ENCODE data around the gene STEAP3.

GRCh38 chr2:119311371-119311770 lies 87.7 kb downstream of the STEAP3 start:
- TF ChIP-seq POLR2AphosphoS5 (IDR thresholded peaks at IDR 0.05; ENCODE audit: low read depth, low read length): no peak
- TF ChIP-seq, protein P1, sequence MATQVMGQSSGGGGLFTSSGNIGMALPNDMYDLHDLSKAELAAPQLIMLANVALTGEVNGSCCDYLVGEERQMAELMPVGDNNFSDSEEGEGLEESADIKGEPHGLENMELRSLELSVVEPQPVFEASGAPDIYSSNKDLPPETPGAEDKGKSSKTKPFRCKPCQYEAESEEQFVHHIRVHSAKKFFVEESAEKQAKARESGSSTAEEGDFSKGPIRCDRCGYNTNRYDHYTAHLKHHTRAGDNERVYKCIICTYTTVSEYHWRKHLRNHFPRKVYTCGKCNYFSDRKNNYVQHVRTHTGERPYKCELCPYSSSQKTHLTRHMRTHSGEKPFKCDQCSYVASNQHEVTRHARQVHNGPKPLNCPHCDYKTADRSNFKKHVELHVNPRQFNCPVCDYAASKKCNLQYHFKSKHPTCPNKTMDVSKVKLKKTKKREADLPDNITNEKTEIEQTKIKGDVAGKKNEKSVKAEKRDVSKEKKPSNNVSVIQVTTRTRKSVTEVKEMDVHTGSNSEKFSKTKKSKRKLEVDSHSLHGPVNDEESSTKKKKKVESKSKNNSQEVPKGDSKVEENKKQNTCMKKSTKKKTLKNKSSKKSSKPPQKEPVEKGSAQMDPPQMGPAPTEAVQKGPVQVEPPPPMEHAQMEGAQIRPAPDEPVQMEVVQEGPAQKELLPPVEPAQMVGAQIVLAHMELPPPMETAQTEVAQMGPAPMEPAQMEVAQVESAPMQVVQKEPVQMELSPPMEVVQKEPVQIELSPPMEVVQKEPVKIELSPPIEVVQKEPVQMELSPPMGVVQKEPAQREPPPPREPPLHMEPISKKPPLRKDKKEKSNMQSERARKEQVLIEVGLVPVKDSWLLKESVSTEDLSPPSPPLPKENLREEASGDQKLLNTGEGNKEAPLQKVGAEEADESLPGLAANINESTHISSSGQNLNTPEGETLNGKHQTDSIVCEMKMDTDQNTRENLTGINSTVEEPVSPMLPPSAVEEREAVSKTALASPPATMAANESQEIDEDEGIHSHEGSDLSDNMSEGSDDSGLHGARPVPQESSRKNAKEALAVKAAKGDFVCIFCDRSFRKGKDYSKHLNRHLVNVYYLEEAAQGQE (IDR thresholded peaks at IDR 0.05; ENCODE audit: insufficient read depth in 1 of 2, low read depth in 2 of 2, low read length in 2 of 2): no peak
- no peak for TF ChIP-seq SIN3A (IDR thresholded peaks at IDR 0.05; ENCODE audit: borderline replicate concordance, insufficient read depth, low read length)

Data from PFSK-1 (cell line).